Smooth muscle cell (in vitro differentiated cells): Measurements from ENCODE around the gene PDE1C. TPM values are rescaled to one million over a fixed set of nuclear protein-coding genes. Genes with fewer than 3 reads are reported as not detected.
"Not testable (repeated sequence)": the region's sequence is repeated elsewhere in the genome, so short reads cannot be mapped to it uniquely, and the experiment has no call there.

Experiments
- DNase-seq: peaks from one replicate; lab custom pipeline; 2025; ENCODE audit not compliant: unreplicated experiment; lab: John Stamatoyannopoulos, UW
- H2AFZ ChIP-seq: fragments of 200-600 bp; sonication (generic); 2 replicates; pipeline ENCODE4 v1.6.0; 2016; ENCODE audit warnings: antibody characterized with exemption, low read depth, mild to moderate bottlenecking
- H3F3A ChIP-seq: fragments of 200-600 bp; sonication (generic); 2 replicates; pipeline ENCODE4 v1.6.0; 2017; ENCODE audit warnings: antibody characterized with exemption, low read depth
- H3K27ac ChIP-seq: fragments of 200-600 bp; sonication (generic); 2 replicates; pipeline ENCODE4 v1.5.1; 2016; ENCODE audit warnings: low read depth, mild to moderate bottlenecking
- H3K27me3 ChIP-seq: fragments of 200-600 bp; sonication (generic); 2 replicates; pipeline ENCODE4 v1.6.1; 2016; ENCODE audit warnings: low read depth, mild to moderate bottlenecking
- H3K36me3 ChIP-seq: fragments of 200-600 bp; sonication (generic); 2 replicates; pipeline ENCODE4 v1.5.1; 2016; ENCODE audit warnings: low read depth
- H3K4me1 ChIP-seq: fragments of 200-600 bp; sonication (generic); 2 replicates; pipeline ENCODE4 v1.5.1; 2016; ENCODE audit warnings: low read depth
- H3K4me2 ChIP-seq: fragments of 200-600 bp; sonication (generic); 2 replicates; pipeline ENCODE4 v1.6.0; 2016; ENCODE audit warnings: mild to moderate bottlenecking
- H3K4me3 ChIP-seq: fragments of 200-600 bp; sonication (generic); 2 replicates; pipeline ENCODE4 v1.5.1; 2016; ENCODE audit warnings: mild to moderate bottlenecking
- H3K79me2 ChIP-seq: fragments of 200-600 bp; sonication (generic); 2 replicates; pipeline ENCODE4 v1.6.0; 2016; ENCODE audit warnings: low read depth, mild to moderate bottlenecking
- H3K9ac ChIP-seq: fragments of 200-600 bp; sonication (generic); 2 replicates; pipeline ENCODE4 v1.6.0; 2016; ENCODE audit warnings: low read depth
- H3K9me3 ChIP-seq: fragments of 200-600 bp; sonication (generic); replicated peaks from 2 replicates; pipeline ENCODE4 v1.5.1; 2016; ENCODE audit warnings: low read depth
- H4K20me1 ChIP-seq: fragments of 200-600 bp; sonication (generic); 2 replicates; pipeline ENCODE4 v1.6.0; 2016; ENCODE audit warnings: low read depth
- CTCF ChIP-seq: fragments of 200-600 bp; sonication (generic); IDR thresholded peaks from 2 replicates; pipeline ENCODE4 v1.5.1; 2017; ENCODE audit warnings: borderline replicate concordance, mild to moderate bottlenecking, antibody characterized with exemption; ENCODE audit not compliant: insufficient read depth, poor library complexity, severe bottlenecking
- WGBS: methylation state at CpG from one replicate; pipeline ENCODE4 v1.1.7; 2016; ENCODE audit warnings: low lambda C conversion rate; 5-methylcytosine and 5-hydroxymethylcytosine counted together
- polyA plus RNA-seq: library from polyadenylated mRNA; unstranded; fragments of >200 nt; fragmentation: Nextera tagmentation; extraction: Ambion mirVana; gene quantifications from 2 replicates; pipeline ENCODE4 v1.2.1, GENCODE V29; 2016
- total RNA-seq: library from RNA; depleted of rRNA; stranded (reverse); fragments of >200 nt; gene quantifications from 2 replicates; pipeline ENCODE4 v1.2.3, GENCODE V29; 2014

The PDE1C gene
- total and polyA plus RNA-seq, 2 experiments from 2014 or later, result 1.2 to 6.9 TPM

GRCh38 chr7:32015133-32015532 lies 55.1 kb downstream of the PDE1C start:
- TF ChIP-seq CTCF, result no peak
- no peaks in the 10 kb centered on the region for H3K79me2 ChIP-seq
- no peaks in the 10 kb centered on the region for H4K20me1 ChIP-seq
- no peak overlapping the region for H3K4me3 ChIP-seq
- DNase-seq, result no peak
- 91% methylated on average over 2 of the region's 2 CpGs for WGBS
- no peak overlapping the region for H3K9ac ChIP-seq
- no peaks in the 10 kb centered on the region for H3K27me3 ChIP-seq
- no peaks in the 10 kb centered on the region for H3K9me3 ChIP-seq
- no peak overlapping the region for H3K27ac ChIP-seq
- H3F3A ChIP-seq, result no peaks in the 10 kb centered on the region
- H2AFZ ChIP-seq, result no peak overlapping the region
- no peaks in the 10 kb centered on the region for H3K4me1 ChIP-seq
- H3K36me3 ChIP-seq, result no peaks in the 10 kb centered on the region
- no peak overlapping the region for H3K4me2 ChIP-seq

- DNase-seq, H3K4me2 ChIP-seq, H3K36me3 ChIP-seq: not testable (repeated sequence)
Measured at GRCh38 chr7:32013471-32013870, 56.7 kb downstream of the PDE1C start.

DNA sequence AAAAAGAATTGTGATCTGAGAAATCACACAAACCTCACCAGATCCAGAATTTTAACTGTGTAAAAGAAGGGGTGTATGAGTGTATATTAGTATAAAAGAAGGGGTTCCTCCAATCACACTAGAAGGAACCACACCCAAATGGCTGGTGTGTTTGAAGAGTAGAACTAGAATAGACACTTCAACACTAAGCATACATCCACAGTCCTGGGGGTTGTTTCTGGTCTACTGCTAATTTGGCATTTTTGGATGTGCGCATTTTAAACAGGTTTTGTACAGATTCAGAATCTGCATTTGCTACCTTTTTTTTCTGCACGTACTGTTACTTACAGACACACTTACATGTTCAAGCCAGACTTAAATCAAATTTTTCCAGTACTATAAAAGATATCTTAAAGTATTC lies 64.6 kb downstream of the PDE1C start:
- no peak for DNase-seq
- no peaks in the 10 kb centered on the region for H3K9me3 ChIP-seq
- H2AFZ ChIP-seq, result no peak overlapping the region
- WGBS, result 91% methylated on average over 2 of the region's 2 CpGs
- H3K79me2 ChIP-seq, result no peaks in the 10 kb centered on the region
- H4K20me1 ChIP-seq, result no peaks in the 10 kb centered on the region
- no peaks in the 10 kb centered on the region for H3F3A ChIP-seq
- H3K27me3 ChIP-seq, result no peaks in the 10 kb centered on the region
- H3K27ac ChIP-seq, result no peak overlapping the region
- no peak overlapping the region for H3K4me2 ChIP-seq
- no peaks in the 10 kb centered on the region for H3K4me1 ChIP-seq
- TF ChIP-seq CTCF, result no peak
- no peak overlapping the region for H3K4me3 ChIP-seq
- H3K36me3 ChIP-seq, result no peaks in the 10 kb centered on the region
- no peak overlapping the region for H3K9ac ChIP-seq

More at GRCh38 chr7:32013471-32013870, 56.7 kb downstream of the PDE1C start:
- not testable (repeated sequence) for H2AFZ ChIP-seq, H3K9me3 ChIP-seq, H3K4me3 ChIP-seq, H3F3A ChIP-seq, H3K4me1 ChIP-seq, H4K20me1 ChIP-seq, H3K79me2 ChIP-seq, H3K27ac ChIP-seq, H3K9ac ChIP-seq, H3K27me3 ChIP-seq
- WGBS, result 22% methylated on average over 2 of the region's 2 CpGs

- no peak overlapping the region for H3K9ac ChIP-seq
- no peaks in the 10 kb centered on the region for H3K9me3 ChIP-seq
- no peak for TF ChIP-seq CTCF
- no peaks in the 10 kb centered on the region for H3K36me3 ChIP-seq
- H3K79me2 ChIP-seq, result no peaks in the 10 kb centered on the region
- H3K27ac ChIP-seq, result no peak overlapping the region
- H2AFZ ChIP-seq, result no peak overlapping the region
- no peaks in the 10 kb centered on the region for H4K20me1 ChIP-seq
- H3K4me1 ChIP-seq, result no peaks in the 10 kb centered on the region
- no peaks in the 10 kb centered on the region for H3K27me3 ChIP-seq
- DNase-seq, result no peak
- no peaks in the 10 kb centered on the region for H3F3A ChIP-seq
- no peak overlapping the region for H3K4me3 ChIP-seq
- 89% methylated on average over 4 of the region's 4 CpGs for WGBS
- no peak overlapping the region for H3K4me2 ChIP-seq
Measured at GRCh38 chr7:32001948-32002347, 68.3 kb downstream of the PDE1C start.
